Stomach (tissue), 4 donors: ENCODE measurements around the gene STYXL1.

Experiments
- CTCF ChIP-seq, 7 experiments: fragments of 450-650 bp in 4 of 7; fragments of 200-600 bp in 3 of 7; sonication (generic) in 3 of 7; IDR thresholded peaks; one replicate each; pipeline ENCODE4 v1.5.1; 2016 to 2019; ENCODE audit warnings: antibody characterized with exemption in 7 of 7, control low read depth in 2 of 7, mild to moderate bottlenecking in 1 of 7
- EP300 ChIP-seq: sonication (generic); formaldehyde crosslinking; IDR thresholded peaks from one replicate; pipeline ENCODE4 v1.6.1; 2017; ENCODE audit warnings: antibody characterized with exemption
- POLR2A ChIP-seq, 4 donors: fragments of 450-650 bp; IDR thresholded peaks; one replicate each; pipeline ENCODE4 v1.6.1; 2016; ENCODE audit warnings: antibody characterized with exemption in 4 of 4, control low read depth in 2 of 4, mild to moderate bottlenecking in 1 of 4, moderate library complexity in 1 of 4

GRCh38 chr7:76008156-76008687 lies 39.6 kb downstream of the STYXL1 start:
- TF ChIP-seq POLR2A (IDR thresholded peaks at IDR 0.05), result no peak
- TF ChIP-seq CTCF (IDR thresholded peaks at IDR 0.05), result no peak
- TF ChIP-seq EP300, result no peak
